HS-27A (cell line): ENCODE measurements around the gene CMTM8.

Source experiments
- DNase-seq: peaks from one replicate; pipeline ENCODE4 v3.0.0-alpha.2; 2012; ENCODE audit warnings: low read depth, missing footprints

Gene CMTM8

DNA sequence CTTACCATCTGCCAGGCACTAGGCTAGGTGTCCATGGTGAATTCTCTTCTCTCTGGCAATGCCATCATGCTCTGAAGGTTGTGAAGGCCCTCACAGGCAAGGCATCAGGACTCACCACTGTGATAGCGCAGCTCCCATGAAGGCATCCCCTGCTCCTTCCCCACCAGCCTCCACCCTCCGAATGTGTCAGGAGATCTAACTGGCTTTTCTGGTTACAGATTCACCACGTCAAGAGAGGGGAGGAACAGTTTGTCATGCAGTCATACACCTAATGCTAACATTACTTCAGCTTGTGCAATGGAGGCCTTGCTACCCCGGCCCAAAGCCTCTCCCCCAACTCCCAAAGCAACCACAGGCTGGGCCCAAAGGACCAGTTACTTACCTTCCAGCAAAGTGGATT, 8.9 kb upstream of the CMTM8 start:
- no peak for DNase-seq

DNA sequence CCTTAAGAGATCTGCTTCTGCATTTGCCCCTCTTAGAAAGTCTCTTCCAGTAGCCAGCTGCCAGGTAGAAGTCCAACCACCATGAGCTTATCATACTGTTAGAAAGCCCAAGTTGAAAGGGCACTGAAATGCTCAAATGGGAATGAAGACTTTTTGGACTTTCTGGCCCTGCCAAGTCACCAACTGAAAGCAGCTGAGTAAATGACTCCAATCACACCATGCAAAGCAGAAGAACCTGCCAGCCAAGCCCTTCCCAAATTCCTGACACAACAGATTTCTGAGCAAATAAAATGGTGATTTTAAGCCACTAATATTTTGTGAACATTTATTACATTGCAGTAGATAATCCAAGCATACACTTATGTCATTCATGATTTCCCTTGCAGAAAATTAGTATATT, 2.1 kb upstream of the CMTM8 start:
- DNase-seq = no peak

DNA sequence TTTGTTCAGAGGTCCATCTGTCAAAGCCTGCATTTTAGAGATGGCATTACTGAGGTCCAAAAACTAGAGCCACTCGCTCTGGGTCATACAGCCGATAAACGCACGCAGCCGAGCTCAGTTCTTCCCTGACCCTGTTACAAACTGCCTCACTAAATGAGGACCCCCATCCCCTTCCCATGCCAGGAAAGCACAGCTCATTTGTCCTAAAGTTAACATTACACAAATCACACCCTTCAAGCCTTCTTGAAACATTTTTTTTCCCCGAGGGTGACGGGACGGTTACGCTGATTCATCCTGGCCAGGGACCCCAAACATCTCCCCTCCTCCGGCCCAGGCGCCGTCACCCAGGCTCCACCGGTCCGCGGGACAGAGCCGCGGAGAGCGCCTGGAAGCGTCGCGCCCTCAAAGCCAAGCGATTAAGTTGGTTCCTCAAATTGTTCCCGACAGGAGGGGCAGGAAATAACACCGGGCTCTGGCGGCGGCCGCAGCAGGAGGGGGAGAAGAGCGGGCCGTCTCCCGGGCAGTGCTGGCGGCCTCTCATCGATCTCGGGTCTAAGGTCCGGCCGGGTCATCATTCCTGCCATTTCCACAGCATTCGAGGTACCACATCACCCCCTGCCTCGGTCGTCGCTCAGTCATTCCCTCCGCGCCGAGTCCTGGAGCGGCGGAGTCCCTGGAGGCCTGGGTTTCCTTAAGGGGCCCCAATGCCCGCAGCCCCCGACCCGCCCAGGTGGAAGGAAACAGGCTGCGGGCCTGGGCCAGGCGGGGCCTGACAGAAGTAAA, 619 bp upstream of the CMTM8 start:
- DNase-seq = no peak

DNA sequence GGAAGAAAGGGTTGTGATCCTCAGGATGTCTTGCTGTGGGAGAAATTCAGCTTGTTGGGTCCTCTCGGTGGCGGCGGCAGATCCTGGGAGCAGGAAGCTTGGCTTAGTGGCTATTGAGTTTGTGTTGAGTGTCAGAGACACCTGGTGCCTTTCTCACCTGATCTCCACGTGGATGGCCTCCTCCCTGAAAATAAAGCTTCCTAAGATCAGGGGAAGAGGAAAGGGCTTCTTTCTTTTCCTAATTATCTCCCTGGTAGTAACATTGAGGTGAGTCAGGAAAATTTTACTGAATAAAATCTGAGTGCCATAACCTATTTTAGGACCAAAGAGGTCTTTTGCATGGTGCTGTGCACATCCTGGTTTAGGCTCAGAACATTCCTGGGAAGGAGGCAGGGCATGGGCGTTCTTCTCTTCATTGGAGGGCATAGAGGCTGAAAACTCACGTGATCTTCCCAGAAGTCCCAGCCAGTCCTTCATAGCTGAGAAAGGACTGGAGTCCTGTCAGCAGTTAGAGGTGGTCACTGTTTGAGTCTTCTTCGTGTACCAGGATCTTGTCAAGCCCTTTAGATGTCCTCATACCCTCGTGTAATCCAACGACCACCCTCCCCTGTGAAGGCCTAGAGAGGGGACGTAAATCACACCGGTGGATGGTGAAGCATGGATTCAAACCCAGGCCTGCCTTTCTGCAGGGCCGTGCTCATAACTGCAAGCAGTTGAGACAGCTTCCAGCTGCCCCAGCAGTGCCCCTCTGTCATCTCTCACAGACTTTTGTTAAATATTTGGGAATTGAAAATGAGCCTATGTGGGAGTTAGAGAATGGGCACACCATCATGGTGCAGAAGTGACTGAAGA, 1.1 kb downstream of the CMTM8 start:
- no peak for DNase-seq

DNA sequence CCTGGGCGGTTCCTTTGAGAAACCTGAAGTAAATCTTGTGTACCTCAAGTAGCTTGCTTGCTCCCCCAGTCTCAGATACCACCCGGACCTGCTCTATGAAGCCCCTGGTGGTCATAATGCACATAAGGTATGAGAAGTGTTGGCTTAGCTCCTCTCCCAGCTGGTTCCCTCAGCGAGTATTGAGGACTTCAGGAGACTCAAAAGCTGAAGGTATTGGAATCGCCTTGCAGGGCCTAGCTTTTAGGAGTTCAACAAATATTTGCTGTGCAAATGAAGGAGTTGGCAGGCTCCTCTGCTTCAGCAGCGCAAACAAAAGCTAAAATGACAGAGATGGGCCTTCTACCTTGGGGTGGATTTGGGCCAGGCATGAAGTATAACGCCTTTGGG, 1.7 kb downstream of the CMTM8 start:
- no peak for DNase-seq

DNA sequence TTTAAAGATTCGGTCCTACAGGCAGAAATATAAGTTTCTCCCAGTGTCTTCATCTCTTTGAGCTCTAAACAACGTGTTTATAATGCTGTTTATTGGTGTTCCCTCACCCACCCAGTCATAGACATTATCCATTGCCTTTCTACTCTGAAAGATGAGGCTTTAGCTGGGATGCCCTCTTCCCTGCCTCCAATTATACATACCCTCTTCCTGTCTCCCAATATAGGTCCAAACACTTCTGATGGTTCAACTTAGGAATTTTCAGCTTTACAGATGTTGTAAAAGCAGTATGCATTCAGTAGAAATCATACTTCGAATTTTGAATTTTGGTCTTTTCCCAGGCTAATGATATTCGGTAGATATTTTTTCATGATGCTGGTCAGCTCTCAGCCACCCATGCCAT, 2.6 kb downstream of the CMTM8 start:
- no peak for DNase-seq

DNA sequence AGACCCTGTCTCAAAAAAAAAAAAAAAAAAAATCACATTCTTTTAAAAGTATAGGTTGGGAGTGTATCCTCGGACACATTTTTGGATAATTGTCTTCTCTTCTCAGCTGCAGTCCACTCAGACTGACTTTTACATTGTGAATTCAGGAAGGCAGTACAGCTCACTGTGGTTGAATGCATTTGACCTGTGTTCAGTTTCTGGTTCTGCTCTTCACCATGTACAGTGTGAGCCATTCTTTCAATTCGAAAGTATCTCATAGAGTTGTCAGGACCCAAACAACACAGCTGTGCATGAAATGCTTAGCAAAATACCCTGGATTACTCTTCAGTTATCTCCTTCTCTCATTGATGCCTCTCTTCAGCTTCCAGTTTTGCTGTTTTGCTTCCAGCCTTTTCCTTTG, 5.0 kb downstream of the CMTM8 start:
- no peak for DNase-seq

DNA sequence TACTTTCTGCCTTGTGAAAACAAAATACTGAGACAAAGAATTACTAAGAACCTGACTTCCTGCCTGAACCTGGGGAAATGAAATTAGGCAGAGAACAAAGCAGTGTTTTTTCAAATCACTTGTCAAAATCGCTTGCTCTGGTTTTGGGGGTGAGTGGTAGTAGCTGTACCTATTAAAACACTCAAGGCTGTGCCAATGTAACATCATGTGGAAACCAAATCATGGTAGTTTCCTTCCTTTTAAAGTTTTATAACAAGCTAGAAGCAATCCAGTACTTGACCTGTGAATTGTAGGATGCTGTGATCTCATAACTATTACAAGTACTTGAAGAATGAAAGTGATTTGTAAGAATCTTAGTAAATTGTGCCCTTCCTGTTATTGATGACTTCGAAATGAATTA, 6.7 kb downstream of the CMTM8 start:
- no peak for DNase-seq

DNA sequence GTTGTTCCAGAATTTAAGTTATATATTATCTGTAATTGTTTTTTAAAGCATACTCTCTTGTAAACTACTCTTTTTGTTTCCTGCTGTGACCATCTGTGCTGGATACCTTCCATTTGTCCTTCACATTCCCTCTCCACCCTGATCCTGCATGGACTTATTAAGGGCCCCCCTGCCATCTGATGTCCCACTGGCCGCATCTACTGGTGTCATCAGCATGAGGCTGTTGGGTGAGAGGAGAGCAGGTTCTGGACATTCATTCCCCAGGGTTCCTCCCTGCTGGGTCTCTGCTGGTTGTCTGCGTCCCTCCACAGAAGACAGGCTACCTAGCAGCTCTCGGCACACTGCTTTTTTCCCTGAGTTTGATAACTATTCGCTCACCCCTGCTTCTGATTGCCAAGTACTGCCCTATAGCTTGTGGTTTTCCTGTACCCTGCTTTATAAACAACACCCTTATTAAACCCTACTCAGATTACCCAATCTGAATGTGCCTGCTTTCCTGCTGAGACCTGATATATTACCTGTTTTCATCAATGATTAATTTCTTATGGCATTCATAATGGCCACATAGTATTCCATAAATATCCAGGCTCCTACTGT, 7.7 kb downstream of the CMTM8 start:
- no peak for DNase-seq

DNA sequence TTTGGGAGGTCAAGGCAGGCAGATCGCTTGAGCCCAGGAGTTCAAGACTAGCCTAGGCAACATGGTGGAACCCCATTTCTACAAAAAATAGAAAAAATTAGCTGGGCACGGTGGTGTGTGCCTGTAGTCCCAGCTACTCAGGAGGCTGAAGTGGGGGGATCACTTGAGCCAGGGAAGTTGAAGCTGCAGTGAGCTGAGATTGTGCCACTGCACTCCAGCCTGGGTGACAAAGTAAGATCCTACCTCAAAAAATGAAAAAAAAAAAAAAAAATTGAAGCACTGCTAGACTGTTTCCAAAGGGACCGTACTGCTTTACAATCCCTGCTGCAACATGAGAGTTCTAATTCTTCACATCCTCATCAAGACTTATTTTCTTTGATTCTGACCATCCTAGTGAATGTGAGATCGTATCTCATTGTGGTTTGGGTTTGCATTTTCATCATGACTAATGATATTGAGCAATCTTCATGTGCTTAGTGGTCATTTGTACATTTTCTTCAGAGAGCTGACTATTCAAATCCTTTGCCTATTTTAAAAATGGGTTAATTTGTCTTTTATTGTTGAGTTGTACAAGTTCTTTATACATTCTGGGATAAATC, 10.8 kb downstream of the CMTM8 start:
- DNase-seq = peak; percentile 43

DNA sequence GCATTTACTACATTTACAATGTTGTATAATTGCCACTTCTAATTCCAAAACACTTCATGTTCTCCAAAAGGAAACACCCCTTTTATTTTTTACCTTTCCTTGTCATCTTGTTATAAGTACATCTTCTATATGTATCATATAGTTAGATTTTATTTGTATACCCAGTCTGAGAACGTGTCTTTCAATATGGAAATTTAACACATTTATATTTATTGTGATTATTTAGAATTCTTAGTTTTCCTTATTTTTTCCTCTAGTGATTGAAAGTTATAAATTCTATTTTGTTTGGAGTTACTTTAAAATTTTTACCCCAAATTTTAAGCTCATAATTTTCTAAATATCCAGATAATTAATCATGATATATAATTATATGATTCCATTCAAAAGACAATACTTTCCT, 15.8 kb downstream of the CMTM8 start:
- no peak for DNase-seq

DNA sequence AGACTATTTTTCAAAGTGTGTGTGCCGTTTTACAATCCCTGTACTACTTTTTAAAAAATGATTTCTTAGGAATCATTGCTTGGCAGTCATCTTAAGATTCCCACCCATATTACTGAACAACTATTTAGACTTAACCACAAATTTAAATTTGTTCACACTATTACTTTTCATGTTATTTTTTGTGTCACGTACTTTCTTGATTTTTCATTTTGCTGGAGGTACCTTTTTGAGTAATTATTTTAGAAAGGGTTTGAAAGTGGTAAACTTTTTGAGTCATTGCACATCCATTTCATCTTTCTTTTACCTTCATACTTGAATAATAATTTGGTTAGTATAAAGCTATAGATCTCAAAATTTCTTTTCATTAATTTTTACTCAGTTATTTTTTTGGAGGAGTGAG, 16.9 kb downstream of the CMTM8 start:
- no peak for DNase-seq

DNA sequence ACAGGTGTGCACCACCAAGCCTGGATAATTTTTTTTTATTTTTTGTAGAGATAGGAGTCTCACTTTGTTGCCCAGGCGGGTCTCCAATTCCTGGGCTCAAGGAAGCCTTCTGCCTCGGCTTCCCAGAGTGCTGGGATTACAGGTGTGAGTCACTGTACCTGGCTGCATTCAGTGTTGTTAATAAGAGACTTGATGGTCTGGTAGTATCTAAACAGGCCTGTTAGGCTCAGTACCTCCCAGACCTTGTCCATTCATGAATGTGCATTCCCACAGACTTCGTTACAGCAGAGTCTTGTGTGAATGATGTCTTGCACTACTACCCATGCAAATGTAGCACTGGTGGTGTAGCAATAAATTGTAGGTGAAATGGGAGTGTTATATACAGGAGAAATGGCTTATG, 17.7 kb downstream of the CMTM8 start:
- DNase-seq = no peak

DNA sequence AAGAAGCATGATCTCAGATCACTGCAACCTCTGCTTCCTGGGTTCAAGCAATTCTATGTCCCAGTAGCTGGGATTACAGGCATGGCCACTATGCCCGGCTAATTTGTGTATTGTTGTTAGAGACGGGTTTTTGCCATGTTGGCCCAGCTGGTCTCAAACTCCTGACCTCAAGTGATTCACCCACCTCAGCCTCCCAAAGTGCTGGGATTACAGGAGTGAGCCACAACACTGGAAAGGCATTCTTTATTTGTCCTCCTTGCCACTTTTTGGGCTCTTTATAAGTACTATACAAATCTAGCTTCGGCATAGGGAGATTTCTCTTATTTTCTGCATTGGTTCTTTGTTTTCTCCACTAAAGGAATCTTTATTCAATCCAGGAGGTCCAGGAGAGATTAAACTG, 18.6 kb downstream of the CMTM8 start:
- no peak for DNase-seq

DNA sequence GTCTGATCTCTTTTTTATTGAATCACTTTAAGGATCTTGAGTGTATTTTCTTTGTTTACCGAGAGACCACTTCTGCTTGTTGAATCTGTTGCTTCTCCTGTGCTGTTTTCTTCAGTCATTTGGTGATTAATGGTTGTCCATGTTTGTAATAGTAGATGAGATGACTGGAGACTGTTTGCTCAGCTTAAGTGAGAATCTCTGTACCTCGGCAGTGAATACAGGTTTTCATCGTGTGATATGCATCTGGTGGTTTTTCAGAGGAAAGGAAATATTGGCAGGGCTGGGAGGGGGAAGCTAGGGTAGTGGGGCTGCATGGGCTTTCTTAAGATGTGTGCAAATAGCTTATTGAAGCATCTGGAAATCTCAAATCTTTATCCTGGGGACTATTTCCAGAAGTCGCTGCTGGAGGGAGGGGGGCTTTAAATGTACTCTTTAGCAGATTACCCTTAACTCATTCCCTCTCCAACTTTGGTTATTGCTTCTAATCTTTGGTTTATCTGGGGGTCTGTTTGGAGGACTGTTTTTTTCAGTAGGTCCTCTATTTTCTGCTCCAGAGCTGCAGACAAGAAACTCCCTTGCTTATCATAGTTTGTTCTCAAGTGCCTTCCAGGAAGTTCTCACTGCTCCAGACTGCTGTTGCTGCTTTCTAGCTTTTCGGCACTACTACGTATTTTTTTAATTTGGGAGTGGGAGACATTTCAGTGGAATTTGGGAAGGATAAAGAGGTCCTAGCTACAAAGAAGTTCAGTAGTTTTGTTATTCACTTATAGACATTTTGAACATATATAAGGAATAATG, 19.4 kb downstream of the CMTM8 start:
- DNase-seq = no peak

DNA sequence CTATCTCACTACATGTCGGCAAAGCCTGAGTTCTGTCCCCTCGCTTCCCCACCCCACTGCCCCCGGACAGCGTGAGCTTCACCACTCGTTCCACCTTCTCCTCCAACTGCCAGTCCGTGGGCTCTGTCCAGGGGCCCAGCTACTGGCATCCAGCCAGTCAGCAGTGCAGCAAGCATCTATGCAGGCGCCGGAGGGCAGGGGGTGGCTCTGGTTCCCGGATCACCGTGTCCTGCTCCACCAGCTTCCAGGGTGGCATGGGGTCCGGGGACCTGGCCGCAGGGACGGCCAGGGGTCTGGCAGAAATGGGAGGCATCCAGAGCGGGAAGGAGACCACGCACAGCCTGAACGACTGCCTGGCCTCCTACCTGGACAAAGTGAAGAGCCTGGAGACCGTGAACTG, 20.4 kb downstream of the CMTM8 start:
- DNase-seq = no peak

DNA sequence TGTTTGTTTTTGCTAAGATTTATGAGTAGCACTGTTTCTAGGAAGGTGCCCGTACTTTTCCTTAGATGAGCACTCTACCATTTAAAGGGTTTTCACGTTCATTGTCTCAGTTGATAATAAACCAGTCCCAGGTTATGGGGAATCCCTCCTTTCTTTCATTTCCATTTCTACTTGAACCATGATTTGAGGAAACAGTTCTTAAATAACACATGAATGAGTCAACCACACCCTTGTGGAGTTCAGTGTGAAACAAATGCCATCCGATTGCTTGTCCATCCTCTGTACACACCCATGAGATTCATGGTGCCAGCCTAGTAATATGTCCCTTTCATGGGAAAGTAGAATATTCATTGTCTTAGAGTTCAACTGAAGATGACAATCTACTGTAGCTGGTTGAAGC, 23.1 kb downstream of the CMTM8 start:
- no peak for DNase-seq

DNA sequence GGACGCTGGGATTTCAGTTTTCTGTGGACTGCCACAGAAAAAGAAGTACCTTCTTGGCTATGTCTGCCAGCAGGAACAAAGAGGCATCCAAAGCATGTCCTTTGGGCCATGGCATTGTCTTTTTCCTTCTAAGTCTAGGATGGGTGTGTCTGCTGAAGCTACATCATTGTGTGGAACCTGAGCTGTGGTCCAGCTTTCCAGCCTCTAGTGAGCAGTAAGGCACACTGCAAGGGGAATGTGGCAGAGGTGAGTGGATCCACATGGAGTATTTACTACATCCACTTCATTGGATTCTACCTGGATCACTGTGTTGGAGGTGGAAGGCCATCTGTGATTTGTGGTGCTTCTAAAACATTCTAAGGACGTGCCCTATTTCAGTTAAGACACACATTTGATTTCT, 23.7 kb downstream of the CMTM8 start:
- no peak for DNase-seq

DNA sequence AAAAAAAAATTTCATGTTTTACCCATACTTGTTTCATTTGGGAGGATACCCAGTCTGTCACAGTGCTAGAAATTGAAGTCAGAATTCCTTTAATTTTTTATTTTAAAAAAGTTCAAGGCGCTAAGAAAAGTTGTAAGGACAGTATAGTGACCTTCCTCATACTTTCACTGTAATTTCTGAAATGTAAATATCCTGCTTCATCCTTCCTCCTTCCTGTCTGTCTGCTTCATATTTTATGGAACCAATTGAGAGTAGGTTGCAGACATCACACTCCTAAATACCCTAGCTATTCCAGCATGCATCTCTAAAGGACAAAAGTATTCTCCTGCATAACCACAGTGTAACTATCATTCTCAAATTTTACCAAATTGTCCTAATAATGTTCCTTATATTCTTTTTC, 35.8 kb downstream of the CMTM8 start:
- no peak for DNase-seq

DNA sequence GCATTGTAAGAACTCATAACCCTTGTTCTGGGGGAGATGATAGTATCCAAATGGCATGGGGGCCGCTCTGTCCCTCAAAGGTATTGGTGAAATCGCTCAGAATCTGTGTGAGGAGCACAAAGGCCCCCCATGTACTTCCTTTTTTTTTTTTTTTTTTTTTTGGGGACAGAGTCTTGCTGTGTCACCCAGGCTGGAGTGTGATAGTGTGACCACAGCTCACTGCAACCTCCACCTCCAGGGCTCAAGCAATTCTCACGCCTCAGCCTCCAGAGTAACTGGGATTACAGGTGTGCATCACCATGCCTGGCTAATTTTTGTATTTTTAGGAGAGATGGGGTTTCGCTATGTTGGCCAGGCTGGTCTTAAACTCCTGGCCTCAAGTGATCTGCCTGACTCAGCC, 37.0 kb downstream of the CMTM8 start:
- no peak for DNase-seq

DNA sequence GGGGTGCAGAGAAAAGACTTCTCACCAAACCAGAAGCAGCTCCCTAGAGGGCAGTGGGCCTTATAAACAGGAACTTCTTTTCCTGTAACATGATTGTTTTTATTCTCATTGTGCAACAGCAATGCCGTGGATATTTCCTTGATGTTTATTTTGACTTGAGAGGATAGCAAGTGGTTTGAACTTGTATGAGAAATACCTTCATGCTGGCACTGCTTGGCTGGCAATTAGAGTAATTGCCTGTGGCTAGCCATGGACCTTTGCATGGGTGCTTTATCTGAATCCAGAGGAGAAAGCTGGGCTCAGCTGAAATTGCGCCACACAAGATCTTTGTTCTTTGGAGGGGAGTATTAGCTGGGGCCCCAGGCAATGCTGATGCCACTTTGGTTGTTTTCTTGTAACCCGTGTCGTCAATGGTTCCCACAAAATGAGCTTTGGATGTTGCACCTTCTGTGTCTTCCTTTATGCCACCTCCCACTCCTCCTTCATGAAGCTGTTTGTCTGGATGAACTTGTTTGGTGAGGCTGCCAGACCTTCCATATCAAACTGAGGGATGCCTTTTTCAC, 37.9 kb downstream of the CMTM8 start:
- no peak for DNase-seq

DNA sequence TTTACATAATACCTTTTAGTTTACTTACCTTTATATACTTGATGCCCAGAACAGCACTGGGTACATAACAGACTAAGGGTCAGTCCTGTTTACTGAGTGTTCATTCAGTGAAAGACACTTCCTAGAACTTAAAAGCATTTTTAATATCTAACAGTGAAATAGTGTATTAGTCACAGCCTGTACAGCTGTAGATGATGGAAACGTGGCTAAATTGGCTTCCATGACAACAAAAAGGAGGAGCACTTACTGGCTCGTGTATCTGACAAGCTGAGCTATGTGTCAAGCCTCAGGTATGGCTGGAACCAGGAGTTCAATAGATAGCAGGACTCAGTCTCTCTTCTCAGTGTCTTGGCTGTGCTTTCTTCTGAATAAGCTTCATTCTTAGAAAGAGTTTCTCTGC, 40.2 kb downstream of the CMTM8 start:
- DNase-seq = no peak
